ENCODE data around the gene PLPP1.

Gene PLPP1

DNA sequence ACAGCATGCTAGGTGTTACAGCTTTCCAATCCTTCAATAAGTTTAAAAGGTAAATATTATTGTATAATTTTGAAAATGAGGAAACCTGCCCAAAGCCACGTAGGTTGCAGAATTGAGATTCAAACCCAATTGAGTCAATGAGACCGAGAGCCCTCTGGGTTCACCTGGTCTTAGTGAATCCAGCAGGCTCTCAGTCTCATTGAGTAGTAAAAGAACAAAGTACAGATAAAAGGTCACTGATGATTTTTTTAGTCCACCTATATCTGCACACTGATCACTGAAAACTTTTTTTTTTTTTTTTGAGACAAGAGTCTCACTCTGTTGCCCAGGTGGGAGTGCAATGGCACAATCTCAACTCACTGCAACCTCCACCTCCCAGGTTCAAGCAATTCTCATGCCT lies 27.2 kb downstream of the PLPP1 start:
- TF ChIP-seq GATA3 (IDR thresholded peaks at IDR 0.05; ENCODE audit: low read depth, low read length) (no peak), GATA2 (IDR thresholded peaks at IDR 0.05; ENCODE audit: low read depth, low read length) (no peak)

DNA sequence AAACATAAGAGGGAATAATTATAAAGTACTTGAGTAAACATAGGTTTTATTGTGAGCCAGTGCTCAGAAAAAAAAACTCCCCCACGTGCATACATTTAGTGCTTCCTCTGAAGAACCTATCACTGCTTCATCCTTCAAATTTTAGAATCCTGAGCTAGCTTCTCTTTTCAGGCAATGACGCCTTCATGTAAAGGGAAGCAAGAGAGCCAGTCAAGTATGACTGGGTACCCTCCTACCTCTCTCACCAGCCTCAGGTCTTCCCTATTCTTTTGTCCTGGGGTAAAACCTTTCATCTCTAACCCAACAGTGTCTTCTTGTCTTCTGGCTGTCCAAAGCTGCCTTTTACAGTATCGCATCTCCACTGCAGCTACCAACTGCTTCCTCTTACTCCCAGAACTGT lies 32.0 kb downstream of the PLPP1 start:
- TF ChIP-seq GATA2 (IDR thresholded peaks at IDR 0.05; ENCODE audit: low read depth, low read length): no peak
- TF ChIP-seq GATA3 (IDR thresholded peaks at IDR 0.05; ENCODE audit: low read depth, low read length): no peak

DNA sequence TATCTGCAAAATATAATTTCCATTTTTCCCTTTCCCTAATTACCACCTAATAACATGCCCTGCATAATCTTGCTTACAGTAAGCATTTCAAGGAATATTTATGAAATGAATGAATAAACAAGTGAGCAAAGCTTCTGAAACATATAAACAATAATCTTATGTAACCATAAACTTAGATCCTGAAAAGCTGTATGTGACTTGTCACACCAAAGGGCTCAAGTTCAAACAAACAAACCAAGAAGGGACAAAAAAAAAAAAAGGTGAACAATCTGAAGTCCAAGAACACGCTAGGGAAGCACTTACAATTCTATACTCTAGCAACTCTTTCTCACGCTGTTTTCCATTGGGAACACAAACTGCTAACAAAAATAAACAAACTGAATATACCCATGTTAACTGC lies 36.3 kb downstream of the PLPP1 start:
- TF ChIP-seq GATA2 (IDR thresholded peaks at IDR 0.05; ENCODE audit: low read depth, low read length) (no peak), GATA3 (IDR thresholded peaks at IDR 0.05; ENCODE audit: low read depth, low read length) (no peak)

DNA sequence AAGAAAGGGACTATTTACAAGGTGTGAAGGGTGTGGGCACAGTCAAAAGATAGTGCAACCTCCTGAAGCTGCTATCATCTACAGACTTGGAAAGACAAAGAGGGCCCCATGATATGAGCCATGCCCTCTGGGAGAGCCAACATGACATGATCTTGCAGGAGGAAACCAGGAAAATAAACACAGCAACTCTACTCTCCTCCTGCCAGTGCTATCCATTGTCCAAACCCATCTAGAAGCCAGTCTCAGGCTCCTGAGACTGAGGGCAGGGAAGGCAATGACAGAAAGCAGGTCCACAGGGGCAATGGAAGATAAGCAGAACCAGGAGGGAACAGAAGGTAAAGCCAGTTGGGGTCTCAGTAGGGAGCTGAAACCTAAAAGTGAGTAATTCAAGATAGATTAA lies 37.1 kb downstream of the PLPP1 start:
- TF ChIP-seq GATA3 (IDR thresholded peaks at IDR 0.05; ENCODE audit: low read depth, low read length) (no peak), GATA2 (IDR thresholded peaks at IDR 0.05; ENCODE audit: low read depth, low read length) (no peak)

DNA sequence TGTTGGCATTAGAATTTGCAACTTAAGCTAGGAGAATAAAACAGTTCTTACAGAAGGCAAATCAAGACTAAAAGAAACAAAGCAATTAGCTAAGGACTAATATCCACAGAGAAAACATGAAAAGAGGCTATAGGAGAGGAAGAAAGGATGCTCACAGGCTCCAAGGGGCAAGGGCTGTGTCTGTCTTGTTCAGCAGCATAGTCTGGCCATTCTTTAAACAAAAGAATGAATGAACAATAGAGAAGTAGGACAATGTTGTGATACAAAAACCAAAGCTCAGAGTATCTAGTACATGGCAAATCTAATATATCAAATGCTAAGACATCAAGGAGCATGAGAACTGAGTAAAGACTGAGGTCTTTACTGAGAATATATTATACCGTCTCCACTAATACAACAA lies 39.5 kb downstream of the PLPP1 start:
- TF ChIP-seq GATA3 (IDR thresholded peaks at IDR 0.05; ENCODE audit: low read depth, low read length) (no peak), GATA2 (IDR thresholded peaks at IDR 0.05; ENCODE audit: low read depth, low read length) (no peak)

DNA sequence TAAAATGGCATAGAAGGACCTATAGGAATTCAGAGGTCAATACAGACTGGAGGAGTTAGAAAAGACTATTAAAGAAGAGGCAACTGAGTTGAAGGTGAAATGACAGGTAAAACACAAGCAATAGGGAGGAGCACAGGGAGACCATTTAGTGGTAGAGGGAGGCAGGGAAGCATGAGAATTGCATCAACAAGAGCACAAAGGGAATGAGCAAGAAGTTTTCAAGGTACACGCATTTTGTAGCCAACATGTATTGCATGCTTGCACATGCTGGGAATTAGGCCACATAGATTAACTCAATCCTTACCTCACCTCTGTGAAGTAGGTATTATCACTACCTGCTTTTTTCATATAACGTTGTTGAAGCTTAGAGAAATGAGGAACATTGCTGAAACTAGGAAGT lies 42.3 kb downstream of the PLPP1 start:
- no peak for TF ChIP-seq GATA2 (IDR thresholded peaks at IDR 0.05; ENCODE audit: low read depth, low read length)
- no peak for TF ChIP-seq GATA3 (IDR thresholded peaks at IDR 0.05; ENCODE audit: low read depth, low read length)

DNA sequence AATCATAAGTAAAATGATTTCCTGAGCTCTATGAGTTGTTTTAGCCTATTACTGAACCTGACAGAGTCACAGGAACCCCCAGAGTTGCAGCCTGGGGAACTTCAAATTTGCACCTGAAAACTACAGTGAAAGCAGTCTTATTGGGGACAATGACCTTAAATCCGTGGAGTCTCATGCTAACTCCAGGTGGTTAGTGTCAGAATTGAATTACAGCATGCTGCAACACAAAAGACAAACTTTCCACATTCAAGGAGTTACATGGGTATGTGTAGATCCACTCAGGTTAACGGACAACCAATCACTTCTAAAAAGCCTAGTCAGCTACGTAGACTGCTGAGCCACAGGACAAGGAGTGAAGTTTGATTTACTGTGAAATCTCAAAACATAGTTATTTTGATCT lies 49.7 kb downstream of the PLPP1 start:
- TF ChIP-seq GATA3 (IDR thresholded peaks at IDR 0.05; ENCODE audit: low read depth, low read length) (no peak), GATA2 (IDR thresholded peaks at IDR 0.05; ENCODE audit: low read depth, low read length) (no peak)

DNA sequence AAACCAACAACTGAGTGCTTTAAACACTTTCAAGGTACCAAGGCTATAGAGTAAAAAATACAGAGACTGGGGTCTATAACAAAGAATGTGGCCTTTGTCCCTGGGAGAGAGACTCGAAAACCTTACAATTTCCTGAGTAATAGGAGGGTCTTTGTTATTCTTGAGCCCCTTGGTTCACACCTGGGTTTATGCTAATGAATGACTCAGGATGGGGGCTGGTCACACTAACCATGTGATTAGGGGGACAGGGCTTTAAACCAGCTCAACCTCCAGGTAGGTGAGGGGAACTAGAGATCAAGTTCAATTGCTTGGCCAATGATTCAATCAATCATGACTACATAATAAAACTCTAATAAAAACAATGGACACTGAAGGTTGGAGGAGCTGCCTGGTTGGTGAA lies 50.2 kb downstream of the PLPP1 start:
- no peak for TF ChIP-seq GATA2 (IDR thresholded peaks at IDR 0.05; ENCODE audit: low read depth, low read length)
- no peak for TF ChIP-seq GATA3 (IDR thresholded peaks at IDR 0.05; ENCODE audit: low read depth, low read length)

DNA sequence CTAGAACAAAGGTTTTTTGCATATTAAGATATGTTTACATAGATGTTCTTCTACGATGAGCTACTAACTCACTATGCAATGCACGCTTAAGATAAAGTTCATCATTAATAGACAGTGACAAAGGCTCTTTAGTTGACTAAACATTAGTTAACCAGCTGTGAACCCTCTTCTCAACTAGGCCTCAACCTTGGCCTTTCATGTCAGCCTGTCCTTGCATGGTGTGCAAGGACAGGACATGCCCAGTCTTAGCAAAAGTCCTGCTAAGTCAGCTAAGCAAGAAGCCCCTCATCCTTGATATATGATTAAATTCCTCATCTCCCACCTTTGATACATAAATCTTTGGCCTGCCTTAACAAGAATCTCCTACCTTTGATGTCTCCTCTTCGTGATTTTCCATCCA lies 50.9 kb downstream of the PLPP1 start:
- TF ChIP-seq GATA3 (IDR thresholded peaks at IDR 0.05; ENCODE audit: low read depth, low read length) (no peak), GATA2 (IDR thresholded peaks at IDR 0.05; ENCODE audit: low read depth, low read length) (no peak)

DNA sequence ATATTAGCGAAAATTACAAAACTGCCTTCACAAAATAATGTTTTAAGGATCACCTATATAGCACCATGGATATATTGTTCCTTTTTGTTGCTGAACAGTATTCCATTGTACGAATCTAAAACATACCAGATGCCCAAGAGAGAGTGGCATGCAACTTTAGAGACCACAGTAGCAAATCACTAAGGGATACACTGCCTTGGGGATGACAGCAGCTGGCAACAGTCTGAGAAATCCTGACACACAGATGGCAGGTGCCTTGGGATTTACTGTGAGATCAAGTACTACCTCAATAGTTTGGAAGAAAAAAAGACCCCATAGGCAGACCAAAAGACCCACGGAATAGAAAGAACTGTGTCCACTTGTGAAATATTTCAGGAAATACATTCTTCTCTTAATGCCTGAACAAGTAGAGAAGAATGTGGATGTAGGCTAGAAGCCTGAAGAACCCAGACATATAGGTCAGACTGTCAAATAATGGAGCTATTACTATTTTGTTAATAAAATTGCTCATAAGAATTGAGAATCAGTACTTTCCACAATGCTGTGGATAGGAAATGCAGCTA lies 53.4 kb downstream of the PLPP1 start:
- TF ChIP-seq GATA2 (IDR thresholded peaks at IDR 0.05; ENCODE audit: low read depth, low read length) (no peak), GATA3 (IDR thresholded peaks at IDR 0.05; ENCODE audit: low read depth, low read length) (no peak)

DNA sequence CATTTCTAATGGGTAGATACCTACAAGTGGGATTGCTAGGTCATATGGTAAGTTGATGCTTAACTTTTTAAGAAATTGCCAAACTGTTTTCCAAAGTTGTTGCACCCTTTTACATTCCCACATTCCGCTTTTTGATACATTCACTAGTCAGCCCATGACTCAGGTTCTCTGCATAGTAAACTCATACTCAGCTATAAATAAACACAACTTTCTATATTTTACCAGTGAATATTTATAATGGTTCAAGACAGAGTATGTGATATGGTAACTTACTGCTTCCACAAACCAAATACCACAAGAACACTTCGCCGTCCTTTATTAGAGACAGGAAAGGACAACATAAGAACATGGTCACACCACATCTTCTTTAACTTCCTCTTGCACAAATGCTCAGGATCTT lies 54.0 kb downstream of the PLPP1 start:
- TF ChIP-seq GATA2 (IDR thresholded peaks at IDR 0.05; ENCODE audit: low read depth, low read length): no peak

DNA sequence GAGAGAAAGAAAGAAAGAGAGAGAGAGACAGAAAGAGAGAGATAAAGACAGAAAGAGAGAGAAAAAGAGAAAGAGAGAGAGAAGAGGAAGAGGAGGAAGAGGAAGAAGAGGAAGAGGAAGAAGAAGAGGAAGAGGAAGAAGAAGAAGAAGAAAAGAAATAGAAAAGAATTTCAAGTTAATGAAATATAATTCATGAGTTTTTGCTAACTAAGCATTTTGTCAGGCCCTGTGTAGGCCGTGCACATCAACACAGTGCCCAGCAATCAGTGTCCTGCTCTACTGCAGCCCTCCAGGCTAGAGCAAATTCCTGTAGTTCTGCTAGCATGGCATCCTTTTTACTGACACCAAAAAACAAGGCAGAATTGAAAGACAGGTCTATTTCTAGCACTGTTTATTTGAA lies 62.1 kb downstream of the PLPP1 start:
- TF ChIP-seq GATA2 (IDR thresholded peaks at IDR 0.05; ENCODE audit: low read depth, low read length): no peak
- TF ChIP-seq GATA3 (IDR thresholded peaks at IDR 0.05; ENCODE audit: low read depth, low read length): no peak

DNA sequence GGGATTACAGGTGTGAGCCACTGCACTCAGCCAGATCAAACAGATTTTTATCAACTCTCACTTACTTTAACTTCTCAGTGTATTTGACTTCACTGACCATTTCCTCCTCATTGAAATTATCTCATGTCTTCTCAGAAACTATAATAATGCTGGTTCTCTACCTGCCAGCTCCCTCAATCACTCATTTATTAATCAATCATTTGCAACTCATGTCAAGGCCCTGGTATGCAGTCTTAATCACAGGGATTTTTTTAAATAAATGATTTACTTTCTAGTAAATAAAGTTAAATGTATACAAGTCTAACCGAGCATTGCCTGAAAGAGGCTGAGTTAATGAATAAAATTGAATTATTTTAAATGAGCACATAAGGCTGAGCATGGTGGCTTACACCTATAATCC lies 63.3 kb downstream of the PLPP1 start:
- TF ChIP-seq GATA3 (IDR thresholded peaks at IDR 0.05; ENCODE audit: low read depth, low read length) (no peak), GATA2 (IDR thresholded peaks at IDR 0.05; ENCODE audit: low read depth, low read length) (no peak)

DNA sequence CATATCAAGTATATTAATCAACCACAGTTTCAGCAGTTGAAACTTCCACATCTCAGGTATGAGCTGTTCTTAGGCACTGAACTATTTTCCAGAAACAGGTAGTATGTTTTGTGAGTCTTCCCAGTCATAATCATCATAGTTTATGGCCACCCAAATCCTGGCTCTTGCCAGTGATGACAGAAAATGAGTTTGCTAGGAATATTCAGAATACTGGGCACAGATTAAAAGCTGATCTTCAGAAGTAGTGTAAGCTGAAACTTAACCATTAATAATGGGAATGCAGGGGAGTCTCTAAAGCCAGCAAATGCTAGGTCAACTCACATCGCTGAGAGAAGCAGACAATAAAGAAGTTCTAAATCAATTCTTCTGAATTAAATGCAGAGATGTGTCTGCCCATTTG lies 64.5 kb downstream of the PLPP1 start:
- TF ChIP-seq GATA3 (IDR thresholded peaks at IDR 0.05; ENCODE audit: low read depth, low read length): no peak
- no peak for TF ChIP-seq GATA2 (IDR thresholded peaks at IDR 0.05; ENCODE audit: low read depth, low read length)

DNA sequence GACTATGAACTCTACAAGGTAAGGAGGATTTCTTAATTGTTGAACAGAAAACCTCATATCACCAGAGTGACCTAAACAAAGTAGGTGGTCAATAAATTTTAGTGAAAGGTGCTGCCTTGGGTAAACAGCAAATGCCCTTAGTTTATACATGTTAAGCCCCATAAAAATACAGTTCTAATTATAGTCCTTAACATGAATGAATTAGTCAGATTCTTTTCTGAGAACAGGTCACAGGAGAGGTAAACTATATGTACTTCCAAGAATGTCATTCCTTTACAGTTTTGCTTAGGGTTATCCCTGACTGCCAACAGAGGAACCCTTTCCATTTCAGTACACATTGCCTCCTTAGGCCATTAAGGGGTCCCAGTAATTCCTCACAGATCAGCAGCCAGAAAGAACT lies 64.9 kb downstream of the PLPP1 start:
- TF ChIP-seq GATA2 (IDR thresholded peaks at IDR 0.05; ENCODE audit: low read depth, low read length): no peak
- no peak for TF ChIP-seq GATA3 (IDR thresholded peaks at IDR 0.05; ENCODE audit: low read depth, low read length)

DNA sequence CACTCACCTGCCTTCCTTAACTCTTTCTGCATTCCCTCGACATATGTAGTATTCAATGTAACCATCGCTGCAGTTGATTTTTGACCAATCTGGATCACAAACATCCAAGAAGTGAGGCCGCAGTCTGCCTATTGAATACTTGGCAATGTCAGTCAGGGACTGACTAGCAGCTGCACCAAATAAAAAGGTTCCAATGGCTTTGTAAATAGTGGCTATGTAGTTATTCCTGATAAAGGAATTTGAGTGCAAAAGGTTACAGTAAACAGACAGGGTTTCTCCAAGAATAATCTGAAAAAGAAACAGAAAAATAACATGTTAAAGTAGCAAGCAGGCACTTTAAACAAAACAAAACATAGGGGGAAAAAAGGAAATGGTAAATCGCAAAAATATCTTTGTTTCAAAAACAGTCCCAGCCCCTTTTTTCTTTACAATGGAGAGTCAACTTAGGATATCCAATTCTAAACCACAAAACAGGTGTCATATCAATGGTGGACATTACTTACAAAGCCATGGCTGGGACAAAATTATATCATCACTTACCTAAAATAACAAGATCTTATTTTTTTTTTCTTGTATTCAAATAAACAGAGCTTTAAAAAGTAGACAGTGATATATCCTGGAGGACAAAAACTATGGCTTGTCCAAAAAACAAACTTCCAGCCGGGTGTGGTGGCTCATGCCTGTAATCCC lies 66.8 kb downstream of the PLPP1 start:
- TF ChIP-seq GATA2 (IDR thresholded peaks at IDR 0.05; ENCODE audit: low read depth, low read length): no peak
- no peak for TF ChIP-seq GATA3 (IDR thresholded peaks at IDR 0.05; ENCODE audit: low read depth, low read length)

Measured in SH-SY5Y (cell line).